WTC11 (cell line): ENCODE results near the gene TNS3. TPM values are rescaled to one million over a fixed set of nuclear protein-coding genes. Genes with fewer than 3 reads are reported as not detected.

ENCODE experiments used
- ATAC-seq: fragments of 200-7000 bp; cut with Tn5 transposase; 2 replicates; pipeline ENCODE4 v1.10.0; 2021; ENCODE audit warnings: mild to moderate bottlenecking, moderate library complexity
- CTCF ChIA-PET: fragments of 300-600 bp; sonication (Branson Sonifier 250); formaldehyde crosslinking; loops from one replicate; lab custom pipeline; 2021; ENCODE audit warnings: antibody characterized with exemption; lab: Charles Lee
- POLR2A ChIA-PET: fragments of 350-600 bp; sonication (Branson Sonifier 250); formaldehyde crosslinking; loops from one replicate; lab custom pipeline; 2021; ENCODE audit warnings: antibody characterized with exemption; lab: Charles Lee
- DNase-seq: peaks from one replicate; pipeline ENCODE4 v3.0.0; 2021; ENCODE audit warnings: low spot score
- H3K27ac Mint-ChIP-seq: 2 replicates; pipeline ENCODE4 v1.8.0; 2021; ENCODE audit warnings: mixed read lengths
- H3K27me3 Mint-ChIP-seq: 2 replicates; pipeline ENCODE4 v1.8.0; 2021; ENCODE audit warnings: low read depth, mild to moderate bottlenecking, moderate library complexity, mixed read lengths
- H3K36me3 Mint-ChIP-seq: 2 replicates; pipeline ENCODE4 v1.8.0; 2021; ENCODE audit warnings: mixed read lengths
- H3K4me1 Mint-ChIP-seq: 2 replicates; pipeline ENCODE4 v1.8.0; 2022; ENCODE audit warnings: mixed read lengths
- H3K4me3 Mint-ChIP-seq: 2 replicates; pipeline ENCODE4 v1.8.0; 2021; ENCODE audit warnings: mild to moderate bottlenecking, moderate library complexity, mixed read lengths
- H3K9me3 Mint-ChIP-seq: 2 replicates; pipeline ENCODE4 v1.8.0; 2021; ENCODE audit warnings: mixed read lengths
- EMX1 ChIP-seq: fragments of 250-450 bp; sonication (Bioruptor Pico); IDR thresholded peaks from 2 replicates; pipeline ENCODE4 v1.8.0; 2021; ENCODE audit warnings: mild to moderate bottlenecking
- FOXK1 ChIP-seq: sonication (generic); formaldehyde crosslinking; IDR thresholded peaks from 2 replicates; pipeline ENCODE4 v1.8.0; 2022; ENCODE audit warnings: mild to moderate bottlenecking, moderate library complexity, missing genetic modification reagents
- GRHL2 ChIP-seq: fragments of 250-450 bp; sonication (Bioruptor Pico); IDR thresholded peaks from 2 replicates; pipeline ENCODE4 v1.8.0; 2022; ENCODE audit warnings: mild to moderate bottlenecking, moderate library complexity; ENCODE audit not compliant: insufficient replicate concordance, severe bottlenecking
- HMGA2 ChIP-seq: fragments of 250-450 bp; sonication (Bioruptor Pico); IDR thresholded peaks from 2 replicates; pipeline ENCODE4 v1.4.0; 2021; ENCODE audit warnings: mild to moderate bottlenecking, moderate library complexity
- JUN ChIP-seq: sonication (generic); formaldehyde crosslinking; IDR thresholded peaks from 2 replicates; pipeline ENCODE4 v1.8.0; 2023; ENCODE audit warnings: mild to moderate bottlenecking, missing genetic modification reagents
- RORB ChIP-seq: fragments of 250-450 bp; sonication (Bioruptor Pico); IDR thresholded peaks from 2 replicates; pipeline ENCODE4 v1.9.0; 2021; ENCODE audit warnings: mild to moderate bottlenecking
- SOX15 ChIP-seq: fragments of 250-450 bp; sonication (Bioruptor Pico); IDR thresholded peaks from 2 replicates; pipeline ENCODE4 v1.9.0; 2021; ENCODE audit warnings: mild to moderate bottlenecking
- USF2 ChIP-seq: sonication (generic); formaldehyde crosslinking; IDR thresholded peaks from 2 replicates; pipeline ENCODE4 v1.8.1; 2023; ENCODE audit warnings: mild to moderate bottlenecking, missing genetic modification reagents, moderate library complexity
- ZNF263 ChIP-seq: sonication (generic); formaldehyde crosslinking; IDR thresholded peaks from 2 replicates; pipeline ENCODE4 v1.8.1; 2022; ENCODE audit warnings: low read depth, mild to moderate bottlenecking, moderate library complexity, missing genetic modification reagents
- ZNF317 ChIP-seq: sonication (generic); formaldehyde crosslinking; IDR thresholded peaks from 2 replicates; pipeline ENCODE4 v1.8.1; 2023; ENCODE audit warnings: low read depth, mild to moderate bottlenecking, moderate library complexity, missing genetic modification reagents, borderline replicate concordance
- ZNF671 ChIP-seq: fragments of 250-450 bp; sonication (Bioruptor Pico); IDR thresholded peaks from 2 replicates; pipeline ENCODE4 v1.8.0; 2021; ENCODE audit warnings: mild to moderate bottlenecking
- total RNA-seq: library from RNA; stranded (reverse); gene quantifications from 3 replicates; pipeline ENCODE4 v1.2.3, GENCODE V29; 2021
- TF ChIP-seq, protein P1 (sequence below): sonication (generic); formaldehyde crosslinking; conservative IDR thresholded peaks from 2 replicates; pipeline ENCODE4 v1.8.1; 2023; ENCODE audit warnings: mild to moderate bottlenecking, low read depth, missing genetic modification reagents, moderate library complexity
- TF ChIP-seq, protein P2 (sequence below): sonication (generic); formaldehyde crosslinking; IDR thresholded peaks from 2 replicates; pipeline ENCODE4 v1.8.1; 2023; ENCODE audit warnings: mild to moderate bottlenecking, missing genetic modification reagents
- TF ChIP-seq, protein P3 (sequence below): fragments of 250-450 bp; sonication (Bioruptor Pico); IDR thresholded peaks from 2 replicates; pipeline ENCODE4 v1.9.0; 2021; ENCODE audit warnings: moderate library complexity, mild to moderate bottlenecking, inconsistent platforms, borderline replicate concordance
- TF ChIP-seq, protein P4 (sequence below): sonication (generic); formaldehyde crosslinking; IDR thresholded peaks from 2 replicates; pipeline ENCODE4 v1.8.0; 2022; ENCODE audit warnings: mild to moderate bottlenecking, missing genetic modification reagents
- TF ChIP-seq, protein P5 (sequence below): sonication (generic); formaldehyde crosslinking; IDR thresholded peaks from 2 replicates; pipeline ENCODE4 v1.8.0; 2022; ENCODE audit warnings: mild to moderate bottlenecking, missing genetic modification reagents
- TF ChIP-seq, protein P6 (sequence below): sonication (generic); formaldehyde crosslinking; IDR thresholded peaks from 2 replicates; pipeline ENCODE4 v1.8.0; 2022; ENCODE audit warnings: mild to moderate bottlenecking, missing genetic modification reagents
- TF ChIP-seq, protein P7 (sequence below): fragments of 250-450 bp; sonication (Bioruptor Pico); IDR thresholded peaks from 2 replicates; pipeline ENCODE4 v1.8.0; 2021; ENCODE audit warnings: mild to moderate bottlenecking
- TF ChIP-seq, protein P8 (sequence below): sonication (generic); formaldehyde crosslinking; IDR thresholded peaks from 2 replicates; pipeline ENCODE4 v1.8.1; 2023; ENCODE audit warnings: mild to moderate bottlenecking, moderate library complexity, missing genetic modification reagents

The TNS3 gene
- total RNA-seq, 1 experiment from 2014 or later, result 37.7 TPM

- POLR2A ChIA-PET, result no interaction called here
- TF ChIP-seq JUN (CRISPR knock-in tag), result no peak
- no peak for TF ChIP-seq RORB
- DNase-seq (no peak), ATAC-seq (no peak)
- Mint-ChIP-seq H3K36me3 (no peaks in the 10 kb centered on the region), H3K27ac (no peak overlapping the region), H3K9me3 (0 out of 2 replicates have a peak, but pooled peaks cover 3% of the 10 kb centered on the region), H3K27me3 (no peaks in the 10 kb centered on the region; the same call in 1 of the 2 replicates), H3K4me1 (no peaks in the 10 kb centered on the region), H3K4me3 (no peak overlapping the region)
- CTCF ChIA-PET, result interaction anchor here (1.2 to 2.3 kb wide), 2 partner anchors 14 to 26 kb away, joined by 3 to 6 read pairs; no protein-coding TSS in a partner anchor
These were observed 341.9 kb downstream of the TNS3 start for GRCh38 chr7:47239931-47240421.

GRCh38 chr7:47239034-47239433 is 342.9 kb downstream of the TNS3 start:
- H3K27ac Mint-ChIP-seq, result no peak overlapping the region
- ATAC-seq (no peak), DNase-seq (no peak)
- 0 out of 2 replicates have a peak, but pooled peaks cover 3% of the 10 kb centered on the region for H3K9me3 Mint-ChIP-seq
- peaks cover under 1% of the 10 kb centered on the region; the same call in 1 of the 2 replicates for H3K4me1 Mint-ChIP-seq
- CTCF ChIA-PET, result interaction anchor here (0.8 to 1.2 kb wide), 2 partner anchors 15 to 27 kb away, joined by 3 to 5 read pairs; no protein-coding TSS in a partner anchor
- H3K4me3 Mint-ChIP-seq, result no peak overlapping the region
- TF ChIP-seq HMGA2, result no peak
- TF ChIP-seq, protein P1, sequence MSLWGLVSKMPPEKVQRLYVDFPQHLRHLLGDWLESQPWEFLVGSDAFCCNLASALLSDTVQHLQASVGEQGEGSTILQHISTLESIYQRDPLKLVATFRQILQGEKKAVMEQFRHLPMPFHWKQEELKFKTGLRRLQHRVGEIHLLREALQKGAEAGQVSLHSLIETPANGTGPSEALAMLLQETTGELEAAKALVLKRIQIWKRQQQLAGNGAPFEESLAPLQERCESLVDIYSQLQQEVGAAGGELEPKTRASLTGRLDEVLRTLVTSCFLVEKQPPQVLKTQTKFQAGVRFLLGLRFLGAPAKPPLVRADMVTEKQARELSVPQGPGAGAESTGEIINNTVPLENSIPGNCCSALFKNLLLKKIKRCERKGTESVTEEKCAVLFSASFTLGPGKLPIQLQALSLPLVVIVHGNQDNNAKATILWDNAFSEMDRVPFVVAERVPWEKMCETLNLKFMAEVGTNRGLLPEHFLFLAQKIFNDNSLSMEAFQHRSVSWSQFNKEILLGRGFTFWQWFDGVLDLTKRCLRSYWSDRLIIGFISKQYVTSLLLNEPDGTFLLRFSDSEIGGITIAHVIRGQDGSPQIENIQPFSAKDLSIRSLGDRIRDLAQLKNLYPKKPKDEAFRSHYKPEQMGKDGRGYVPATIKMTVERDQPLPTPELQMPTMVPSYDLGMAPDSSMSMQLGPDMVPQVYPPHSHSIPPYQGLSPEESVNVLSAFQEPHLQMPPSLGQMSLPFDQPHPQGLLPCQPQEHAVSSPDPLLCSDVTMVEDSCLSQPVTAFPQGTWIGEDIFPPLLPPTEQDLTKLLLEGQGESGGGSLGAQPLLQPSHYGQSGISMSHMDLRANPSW, result no peak
- TF ChIP-seq JUN (CRISPR knock-in tag), result no peak
- TF ChIP-seq SOX15 (CRISPR knock-in tag), result no peak
- TF ChIP-seq, protein P2, sequence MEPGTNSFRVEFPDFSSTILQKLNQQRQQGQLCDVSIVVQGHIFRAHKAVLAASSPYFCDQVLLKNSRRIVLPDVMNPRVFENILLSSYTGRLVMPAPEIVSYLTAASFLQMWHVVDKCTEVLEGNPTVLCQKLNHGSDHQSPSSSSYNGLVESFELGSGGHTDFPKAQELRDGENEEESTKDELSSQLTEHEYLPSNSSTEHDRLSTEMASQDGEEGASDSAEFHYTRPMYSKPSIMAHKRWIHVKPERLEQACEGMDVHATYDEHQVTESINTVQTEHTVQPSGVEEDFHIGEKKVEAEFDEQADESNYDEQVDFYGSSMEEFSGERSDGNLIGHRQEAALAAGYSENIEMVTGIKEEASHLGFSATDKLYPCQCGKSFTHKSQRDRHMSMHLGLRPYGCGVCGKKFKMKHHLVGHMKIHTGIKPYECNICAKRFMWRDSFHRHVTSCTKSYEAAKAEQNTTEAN (CRISPR knock-in tag), result no peak
- TF ChIP-seq, protein P3, sequence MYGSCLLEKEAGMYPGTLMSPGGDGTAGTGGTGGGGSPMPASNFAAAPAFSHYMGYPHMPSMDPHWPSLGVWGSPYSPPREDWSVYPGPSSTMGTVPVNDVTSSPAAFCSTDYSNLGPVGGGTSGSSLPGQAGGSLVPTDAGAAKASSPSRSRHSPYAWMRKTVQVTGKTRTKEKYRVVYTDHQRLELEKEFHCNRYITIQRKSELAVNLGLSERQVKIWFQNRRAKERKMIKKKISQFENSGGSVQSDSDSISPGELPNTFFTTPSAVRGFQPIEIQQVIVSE, result no peak
- TF ChIP-seq, protein P4, sequence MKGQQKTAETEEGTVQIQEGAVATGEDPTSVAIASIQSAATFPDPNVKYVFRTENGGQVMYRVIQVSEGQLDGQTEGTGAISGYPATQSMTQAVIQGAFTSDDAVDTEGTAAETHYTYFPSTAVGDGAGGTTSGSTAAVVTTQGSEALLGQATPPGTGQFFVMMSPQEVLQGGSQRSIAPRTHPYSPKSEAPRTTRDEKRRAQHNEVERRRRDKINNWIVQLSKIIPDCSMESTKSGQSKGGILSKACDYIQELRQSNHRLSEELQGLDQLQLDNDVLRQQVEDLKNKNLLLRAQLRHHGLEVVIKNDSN (CRISPR knock-in tag), result no peak
- TF ChIP-seq ZNF263 (CRISPR knock-in tag), result no peak
- TF ChIP-seq ZNF317 (CRISPR knock-in tag), result no peak
- H3K36me3 Mint-ChIP-seq, result no peaks in the 10 kb centered on the region
- H3K27me3 Mint-ChIP-seq, result no peaks in the 10 kb centered on the region
- POLR2A ChIA-PET, result no interaction called here

DNA sequence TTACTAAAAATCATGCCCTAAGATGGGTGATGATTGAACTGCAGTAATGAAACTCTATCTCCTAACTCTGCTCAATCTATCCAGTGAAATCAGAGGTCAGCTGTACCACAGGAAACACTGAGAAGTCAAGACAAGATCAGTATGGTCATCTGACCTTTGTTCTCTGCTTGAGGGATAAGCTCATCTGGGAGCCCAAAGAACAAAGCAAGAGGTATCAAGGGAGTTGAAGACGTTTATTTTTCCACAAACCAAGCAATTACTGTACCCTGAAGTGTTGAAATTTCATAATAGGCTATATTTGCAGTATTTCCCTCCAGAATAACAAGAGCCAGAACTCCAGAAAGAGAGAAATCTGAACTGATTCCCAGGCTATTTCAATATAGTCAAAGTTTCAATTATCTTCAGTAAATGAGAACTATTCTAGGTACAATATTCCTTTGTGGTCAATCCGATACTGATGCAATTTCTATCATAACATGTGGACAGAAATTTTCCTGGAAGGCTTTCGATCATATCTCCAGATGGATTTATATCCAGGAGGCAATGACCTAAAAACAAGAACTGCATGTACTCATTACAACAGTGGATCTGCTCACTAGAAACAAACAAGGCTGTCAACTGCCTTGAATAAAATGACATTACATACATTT is 345.3 kb downstream of the TNS3 start:
- CTCF ChIA-PET, result interaction anchor here (0.7 kb wide), 1 partner anchor 17 kb away, joined by 4 read pairs; no protein-coding TSS in a partner anchor
- no peak overlapping the region for H3K4me3 Mint-ChIP-seq
- no peaks in the 10 kb centered on the region for H3K9me3 Mint-ChIP-seq
- ATAC-seq (no peak), DNase-seq (no peak)
- peaks cover 5% of the 10 kb centered on the region; the same call in 1 of the 2 replicates for H3K4me1 Mint-ChIP-seq
- H3K27me3 Mint-ChIP-seq, result no peaks in the 10 kb centered on the region
- no peak overlapping the region for H3K27ac Mint-ChIP-seq
- POLR2A ChIA-PET, result no interaction called here
- no peaks in the 10 kb centered on the region for H3K36me3 Mint-ChIP-seq
- TF ChIP-seq EMX1 (CRISPR knock-in tag), result no peak
- TF ChIP-seq, protein P5, sequence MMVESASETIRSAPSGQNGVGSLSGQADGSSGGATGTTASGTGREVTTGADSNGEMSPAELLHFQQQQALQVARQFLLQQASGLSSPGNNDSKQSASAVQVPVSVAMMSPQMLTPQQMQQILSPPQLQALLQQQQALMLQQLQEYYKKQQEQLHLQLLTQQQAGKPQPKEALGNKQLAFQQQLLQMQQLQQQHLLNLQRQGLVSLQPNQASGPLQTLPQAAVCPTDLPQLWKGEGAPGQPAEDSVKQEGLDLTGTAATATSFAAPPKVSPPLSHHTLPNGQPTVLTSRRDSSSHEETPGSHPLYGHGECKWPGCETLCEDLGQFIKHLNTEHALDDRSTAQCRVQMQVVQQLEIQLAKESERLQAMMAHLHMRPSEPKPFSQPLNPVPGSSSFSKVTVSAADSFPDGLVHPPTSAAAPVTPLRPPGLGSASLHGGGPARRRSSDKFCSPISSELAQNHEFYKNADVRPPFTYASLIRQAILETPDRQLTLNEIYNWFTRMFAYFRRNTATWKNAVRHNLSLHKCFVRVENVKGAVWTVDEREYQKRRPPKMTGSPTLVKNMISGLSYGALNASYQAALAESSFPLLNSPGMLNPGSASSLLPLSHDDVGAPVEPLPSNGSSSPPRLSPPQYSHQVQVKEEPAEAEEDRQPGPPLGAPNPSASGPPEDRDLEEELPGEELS, result no peak
- no peak for TF ChIP-seq ZNF671 (CRISPR knock-in tag)
- no peak for TF ChIP-seq FOXK1 (CRISPR knock-in tag)
- no peak for TF ChIP-seq USF2 (CRISPR knock-in tag)
- TF ChIP-seq, protein P6, sequence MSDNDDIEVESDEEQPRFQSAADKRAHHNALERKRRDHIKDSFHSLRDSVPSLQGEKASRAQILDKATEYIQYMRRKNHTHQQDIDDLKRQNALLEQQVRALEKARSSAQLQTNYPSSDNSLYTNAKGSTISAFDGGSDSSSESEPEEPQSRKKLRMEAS (CRISPR knock-in tag), result no peak
- TF ChIP-seq, protein P7, sequence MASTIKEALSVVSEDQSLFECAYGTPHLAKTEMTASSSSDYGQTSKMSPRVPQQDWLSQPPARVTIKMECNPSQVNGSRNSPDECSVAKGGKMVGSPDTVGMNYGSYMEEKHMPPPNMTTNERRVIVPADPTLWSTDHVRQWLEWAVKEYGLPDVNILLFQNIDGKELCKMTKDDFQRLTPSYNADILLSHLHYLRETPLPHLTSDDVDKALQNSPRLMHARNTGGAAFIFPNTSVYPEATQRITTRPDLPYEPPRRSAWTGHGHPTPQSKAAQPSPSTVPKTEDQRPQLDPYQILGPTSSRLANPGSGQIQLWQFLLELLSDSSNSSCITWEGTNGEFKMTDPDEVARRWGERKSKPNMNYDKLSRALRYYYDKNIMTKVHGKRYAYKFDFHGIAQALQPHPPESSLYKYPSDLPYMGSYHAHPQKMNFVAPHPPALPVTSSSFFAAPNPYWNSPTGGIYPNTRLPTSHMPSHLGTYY (CRISPR knock-in tag), result no peak
- TF ChIP-seq, protein P8, sequence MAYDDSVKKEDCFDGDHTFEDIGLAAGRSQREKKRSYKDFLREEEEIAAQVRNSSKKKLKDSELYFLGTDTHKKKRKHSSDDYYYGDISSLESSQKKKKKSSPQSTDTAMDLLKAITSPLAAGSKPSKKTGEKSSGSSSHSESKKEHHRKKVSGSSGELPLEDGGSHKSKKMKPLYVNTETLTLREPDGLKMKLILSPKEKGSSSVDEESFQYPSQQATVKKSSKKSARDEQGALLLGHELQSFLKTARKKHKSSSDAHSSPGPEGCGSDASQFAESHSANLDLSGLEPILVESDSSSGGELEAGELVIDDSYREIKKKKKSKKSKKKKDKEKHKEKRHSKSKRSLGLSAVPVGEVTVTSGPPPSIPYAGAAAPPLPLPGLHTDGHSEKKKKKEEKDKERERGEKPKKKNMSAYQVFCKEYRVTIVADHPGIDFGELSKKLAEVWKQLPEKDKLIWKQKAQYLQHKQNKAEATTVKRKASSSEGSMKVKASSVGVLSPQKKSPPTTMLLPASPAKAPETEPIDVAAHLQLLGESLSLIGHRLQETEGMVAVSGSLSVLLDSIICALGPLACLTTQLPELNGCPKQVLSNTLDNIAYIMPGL (CRISPR knock-in tag), result no peak
- no peak for TF ChIP-seq GRHL2 (CRISPR knock-in tag)
